Keratinocyte (primary cell): ENCODE measurements around the gene UPK1A.

ENCODE experiments used
- EZH2 ChIP-seq: IDR thresholded peaks from one replicate; pipeline ENCODE4 v1.6.1; 2012; ENCODE audit warnings: inconsistent platforms, mild to moderate bottlenecking, low read length, moderate library complexity
- TF ChIP-seq, protein P1 (sequence below), 3 experiments: IDR thresholded peaks in 1 of 3; conservative IDR thresholded peaks in 1 of 3; optimal IDR thresholded peaks in 1 of 3; 2 replicates in 2 of 3; 3 replicates in 1 of 3; pipeline versions ENCODE3 to v1.5.1; 2011; ENCODE audit warnings: low read length in 3 of 3, mild to moderate bottlenecking in 3 of 3, moderate library complexity in 2 of 3, control low read depth in 1 of 3, inconsistent platforms in 1 of 3; ENCODE audit not compliant: insufficient read depth in 2 of 3; ENCODE audit errors: extremely low read depth in 1 of 3

DNA sequence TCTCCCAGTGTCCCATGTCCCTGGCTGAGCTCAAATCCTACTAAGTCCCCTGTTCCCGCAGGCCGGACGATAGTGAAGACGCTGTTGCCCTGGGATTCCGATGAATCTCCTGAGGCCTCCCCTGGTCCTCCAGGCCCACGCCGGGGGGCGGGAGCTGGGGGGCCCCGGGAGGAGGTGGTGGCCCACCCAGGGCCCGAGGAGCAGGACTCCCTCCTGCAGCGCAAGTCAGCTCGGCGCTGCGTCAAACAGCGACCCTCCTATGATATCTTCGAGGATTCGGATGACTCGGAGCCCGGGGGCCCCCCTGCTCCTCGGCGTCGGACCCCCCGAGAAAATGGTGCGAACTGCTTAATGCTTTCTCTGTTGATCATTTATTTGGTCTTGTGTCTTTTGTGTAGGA lies 57.4 kb downstream of the UPK1A start:
- no peak for TF ChIP-seq EZH2
- TF ChIP-seq, protein P1, sequence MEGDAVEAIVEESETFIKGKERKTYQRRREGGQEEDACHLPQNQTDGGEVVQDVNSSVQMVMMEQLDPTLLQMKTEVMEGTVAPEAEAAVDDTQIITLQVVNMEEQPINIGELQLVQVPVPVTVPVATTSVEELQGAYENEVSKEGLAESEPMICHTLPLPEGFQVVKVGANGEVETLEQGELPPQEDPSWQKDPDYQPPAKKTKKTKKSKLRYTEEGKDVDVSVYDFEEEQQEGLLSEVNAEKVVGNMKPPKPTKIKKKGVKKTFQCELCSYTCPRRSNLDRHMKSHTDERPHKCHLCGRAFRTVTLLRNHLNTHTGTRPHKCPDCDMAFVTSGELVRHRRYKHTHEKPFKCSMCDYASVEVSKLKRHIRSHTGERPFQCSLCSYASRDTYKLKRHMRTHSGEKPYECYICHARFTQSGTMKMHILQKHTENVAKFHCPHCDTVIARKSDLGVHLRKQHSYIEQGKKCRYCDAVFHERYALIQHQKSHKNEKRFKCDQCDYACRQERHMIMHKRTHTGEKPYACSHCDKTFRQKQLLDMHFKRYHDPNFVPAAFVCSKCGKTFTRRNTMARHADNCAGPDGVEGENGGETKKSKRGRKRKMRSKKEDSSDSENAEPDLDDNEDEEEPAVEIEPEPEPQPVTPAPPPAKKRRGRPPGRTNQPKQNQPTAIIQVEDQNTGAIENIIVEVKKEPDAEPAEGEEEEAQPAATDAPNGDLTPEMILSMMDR (optimal IDR thresholded peaks at IDR 0.05 in 1 of 3, IDR thresholded peaks at IDR 0.05 in 1 of 3, conservative IDR thresholded peaks at IDR 0.05 in 1 of 3; ENCODE audit: extremely low read depth in 1 of 3, insufficient read depth in 2 of 3, low read length in 3 of 3): no peak
